Nephron progenitor cell (in vitro differentiated cells): ENCODE data around the gene THEM5.
A peak's percentile ranks its signal among the peaks of the same experiment; 100 is the strongest.

Source experiments
- DNase-seq: peaks from one replicate; pipeline ENCODE4 v3.0.0; 2021
- H3K27ac Mint-ChIP-seq: 2 replicates; pipeline ENCODE4 v1.8.0; 2021; ENCODE audit warnings: mild to moderate bottlenecking, moderate library complexity, mixed read lengths
- H3K27me3 Mint-ChIP-seq: 2 replicates; pipeline ENCODE4 v1.8.0; 2021; ENCODE audit warnings: mild to moderate bottlenecking, low read depth, mixed read lengths; ENCODE audit not compliant: poor library complexity
- H3K36me3 Mint-ChIP-seq: 2 replicates; pipeline ENCODE4 v1.8.0; 2021; ENCODE audit warnings: low read depth, mixed read lengths
- H3K4me1 Mint-ChIP-seq: 2 replicates; pipeline ENCODE4 v1.8.0; 2021; ENCODE audit warnings: mixed read lengths
- H3K4me3 Mint-ChIP-seq: 2 replicates; pipeline ENCODE4 v1.8.0; 2021; ENCODE audit warnings: mild to moderate bottlenecking, moderate library complexity, mixed read lengths
- H3K9me3 Mint-ChIP-seq: 2 replicates; pipeline ENCODE4 v1.8.0; 2021; ENCODE audit warnings: mild to moderate bottlenecking, moderate library complexity, mixed read lengths
- TF ChIP-seq, protein P1 (sequence below): fragments of 200-600 bp; sonication (generic); IDR thresholded peaks from 2 replicates; pipeline ENCODE4 v1.5.0; 2021; ENCODE audit warnings: antibody characterized with exemption

The THEM5 gene

DNA sequence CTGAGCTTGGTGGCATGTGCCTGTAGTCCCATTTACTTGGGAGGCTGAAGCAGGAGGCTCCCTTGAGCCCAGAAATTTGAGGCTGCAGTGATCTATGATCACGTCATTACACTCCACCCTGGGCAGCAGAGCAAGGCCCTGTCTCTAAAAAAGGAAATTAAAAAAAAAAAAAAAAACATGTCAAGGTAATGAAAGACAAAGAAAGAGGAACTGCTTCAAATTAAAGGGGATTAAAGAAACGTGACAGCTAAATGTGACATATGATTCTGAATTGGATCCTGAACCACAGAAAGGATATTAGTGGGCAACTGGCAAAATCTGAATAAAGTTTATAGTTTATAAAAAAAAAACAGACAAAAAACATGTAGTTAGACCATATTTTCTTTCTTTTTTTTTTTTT is 10.1 kb downstream of the THEM5 start:
- Mint-ChIP-seq H3K4me1 (peaks cover 11% of the 10 kb centered on the region), H3K36me3 (no peaks in the 10 kb centered on the region)
- TF ChIP-seq, protein P1, sequence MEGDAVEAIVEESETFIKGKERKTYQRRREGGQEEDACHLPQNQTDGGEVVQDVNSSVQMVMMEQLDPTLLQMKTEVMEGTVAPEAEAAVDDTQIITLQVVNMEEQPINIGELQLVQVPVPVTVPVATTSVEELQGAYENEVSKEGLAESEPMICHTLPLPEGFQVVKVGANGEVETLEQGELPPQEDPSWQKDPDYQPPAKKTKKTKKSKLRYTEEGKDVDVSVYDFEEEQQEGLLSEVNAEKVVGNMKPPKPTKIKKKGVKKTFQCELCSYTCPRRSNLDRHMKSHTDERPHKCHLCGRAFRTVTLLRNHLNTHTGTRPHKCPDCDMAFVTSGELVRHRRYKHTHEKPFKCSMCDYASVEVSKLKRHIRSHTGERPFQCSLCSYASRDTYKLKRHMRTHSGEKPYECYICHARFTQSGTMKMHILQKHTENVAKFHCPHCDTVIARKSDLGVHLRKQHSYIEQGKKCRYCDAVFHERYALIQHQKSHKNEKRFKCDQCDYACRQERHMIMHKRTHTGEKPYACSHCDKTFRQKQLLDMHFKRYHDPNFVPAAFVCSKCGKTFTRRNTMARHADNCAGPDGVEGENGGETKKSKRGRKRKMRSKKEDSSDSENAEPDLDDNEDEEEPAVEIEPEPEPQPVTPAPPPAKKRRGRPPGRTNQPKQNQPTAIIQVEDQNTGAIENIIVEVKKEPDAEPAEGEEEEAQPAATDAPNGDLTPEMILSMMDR: no peak

DNA sequence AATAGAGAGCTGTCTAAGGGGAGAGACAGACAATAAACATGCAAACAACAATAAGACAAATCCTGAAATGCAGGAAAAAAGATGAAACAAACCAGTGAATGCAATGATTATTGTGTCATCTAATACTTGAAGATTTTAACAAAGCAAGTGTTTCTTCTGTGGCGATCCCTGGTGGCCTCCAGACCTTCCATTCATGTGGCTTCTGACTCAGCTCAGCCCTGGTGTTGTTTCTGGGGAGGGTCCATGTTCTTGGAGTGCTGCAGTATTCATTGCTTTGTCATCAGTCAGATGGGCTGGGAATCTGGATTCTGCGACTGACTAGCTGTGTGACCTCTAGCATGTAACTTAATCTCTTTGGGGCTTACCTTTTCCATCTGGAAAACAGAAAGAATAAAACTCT is 12.4 kb downstream of the THEM5 start:
- H3K36me3 Mint-ChIP-seq: no peaks in the 10 kb centered on the region

More for the DNA sequence above, 10.1 kb downstream of the THEM5 start:
- H3K27me3 Mint-ChIP-seq: peaks cover 64% of the 10 kb centered on the region
- DNase-seq: no peak
- H3K9me3 Mint-ChIP-seq: no peaks in the 10 kb centered on the region
- no peak overlapping the region for H3K4me3 Mint-ChIP-seq
- H3K27ac Mint-ChIP-seq: no peak overlapping the region

DNA sequence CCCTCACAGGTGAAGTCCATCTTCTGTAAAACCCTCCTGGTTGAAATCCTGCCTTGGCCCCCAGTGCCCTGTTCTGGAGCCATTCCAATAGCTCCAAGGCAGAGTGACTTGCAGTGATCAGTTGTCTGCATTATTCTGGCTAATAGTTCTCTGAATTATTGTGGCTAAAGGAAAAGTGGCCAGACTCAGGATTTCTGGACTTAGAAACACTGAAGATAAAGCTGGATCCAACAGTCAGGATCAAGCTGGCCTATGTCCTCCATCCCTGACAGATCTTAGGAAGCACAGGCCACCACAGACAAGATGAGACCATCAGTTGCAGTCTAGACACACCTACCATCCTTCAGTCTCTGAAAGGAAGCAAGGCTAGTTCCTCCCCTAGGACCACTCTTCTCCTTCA is 13.1 kb downstream of the THEM5 start:
- H3K36me3 Mint-ChIP-seq: no peaks in the 10 kb centered on the region
- peaks cover 84% of the 10 kb centered on the region for H3K27me3 Mint-ChIP-seq
- no peaks in the 10 kb centered on the region for H3K9me3 Mint-ChIP-seq
- DNase-seq: no peak
- peak overlapping the region; percentile 77 for H3K4me3 Mint-ChIP-seq
- TF ChIP-seq, protein P1: no peak
- H3K4me1 Mint-ChIP-seq: peaks cover 22% of the 10 kb centered on the region
- H3K27ac Mint-ChIP-seq: no peak overlapping the region

More for the DNA sequence above, 12.4 kb downstream of the THEM5 start:
- no peak for DNase-seq
- peaks cover 79% of the 10 kb centered on the region for H3K27me3 Mint-ChIP-seq
- no peak overlapping the region for H3K4me3 Mint-ChIP-seq
- no peaks in the 10 kb centered on the region for H3K9me3 Mint-ChIP-seq
- TF ChIP-seq, protein P1: no peak
- H3K4me1 Mint-ChIP-seq: peaks cover 22% of the 10 kb centered on the region
- no peak overlapping the region for H3K27ac Mint-ChIP-seq

DNA sequence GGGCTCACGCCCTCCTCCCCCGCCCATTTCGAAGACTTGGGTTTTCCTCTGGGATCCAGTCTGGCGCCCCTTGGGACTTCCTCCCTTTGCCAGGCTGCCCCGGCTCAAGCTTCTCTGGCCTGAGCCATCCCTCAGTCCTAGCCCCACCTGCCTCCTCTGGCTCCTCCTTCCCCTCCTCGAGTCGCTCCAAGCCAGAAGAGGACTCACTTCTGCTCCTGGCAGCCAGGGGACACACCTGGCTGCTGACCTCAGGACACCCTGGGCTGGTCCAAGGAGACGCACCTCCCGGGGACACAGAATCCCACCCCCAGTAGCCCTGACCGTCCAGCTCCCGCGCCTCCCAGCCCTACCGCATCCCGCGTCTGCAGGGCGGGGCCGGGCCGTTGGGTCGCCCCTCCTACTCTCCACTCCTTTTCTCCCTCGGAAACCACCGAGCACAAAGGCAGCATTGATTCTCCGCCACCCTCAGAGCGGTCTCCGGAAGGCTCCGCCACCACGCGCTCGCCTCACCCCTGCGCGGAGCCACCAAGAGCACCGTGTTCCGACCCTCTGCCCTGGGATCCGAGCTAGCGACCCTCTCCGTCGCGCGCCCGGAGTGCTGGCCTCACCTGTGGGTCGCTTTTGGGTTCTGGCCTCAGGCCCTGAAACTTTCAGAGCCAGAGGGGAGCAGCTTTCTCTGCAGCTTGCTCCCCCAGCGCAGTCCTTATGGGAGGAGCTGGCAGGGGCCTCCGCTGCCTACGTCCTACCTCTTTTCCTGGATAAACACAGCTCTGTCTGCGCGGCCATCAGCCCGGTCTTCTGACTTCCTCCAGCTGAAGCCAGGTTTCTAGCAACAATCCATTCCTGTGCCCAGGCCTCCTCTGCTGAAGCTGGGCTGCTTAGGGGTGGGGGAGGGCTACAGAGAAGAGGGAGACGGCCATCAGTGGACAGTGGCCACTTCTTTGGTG is 13.8 kb downstream of the THEM5 start, which contains the start of gene C2CD4D:
Gene C2CD4D, minus strand, starts transcription at position 364 of the 947 bp plus-strand sequence. CDS start 831 bp downstream, outside the sequence.
- peak; percentile 61 for DNase-seq
- Mint-ChIP-seq H3K4me3 (peak within 1 kb of the TSS; percentile 77), H3K4me1 (peaks cover 22% of the 10 kb centered on the region), H3K27ac (no peak within 1 kb of the TSS), H3K9me3 (no peaks in the 10 kb centered on the region), H3K36me3 (no peaks in the 10 kb centered on the region), H3K27me3 (peaks cover 83% of the 10 kb centered on the region)
- TF ChIP-seq, protein P1: no peak

DNA sequence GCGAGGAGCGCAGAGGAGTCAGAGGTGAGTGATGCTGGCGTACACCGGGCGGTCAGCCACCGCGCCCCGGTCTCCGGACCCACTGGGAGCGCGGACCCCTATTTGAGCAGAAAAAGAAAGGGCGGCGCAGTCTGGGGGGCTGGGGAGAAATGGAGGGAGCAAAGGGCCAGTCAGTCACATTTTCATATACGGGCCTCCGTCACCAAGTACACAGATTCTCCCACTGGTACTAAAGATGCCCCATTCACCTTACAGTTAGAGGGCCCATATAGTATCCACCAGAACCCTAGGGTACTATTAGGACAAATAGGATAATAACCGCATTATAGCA is 14.5 kb downstream of the THEM5 start:
- peaks cover 22% of the 10 kb centered on the region for H3K4me1 Mint-ChIP-seq
- peak overlapping the region; percentile 77 for H3K4me3 Mint-ChIP-seq
- no peak overlapping the region for H3K27ac Mint-ChIP-seq
- no peaks in the 10 kb centered on the region for H3K36me3 Mint-ChIP-seq
- TF ChIP-seq, protein P1: no peak
- H3K9me3 Mint-ChIP-seq: no peaks in the 10 kb centered on the region
- DNase-seq: no peak
- H3K27me3 Mint-ChIP-seq: peaks cover 83% of the 10 kb centered on the region
